A549 (cell line): Measurements from ENCODE around the gene SSX5.
"Not testable (repeated sequence)": the region's sequence is repeated elsewhere in the genome, so short reads cannot be mapped to it uniquely, and the experiment has no call there.

Experiments used
- CTCF ChIP-seq: fragments of >200 bp; sonication (Bioruptor Twin); formaldehyde crosslinking; IDR thresholded peaks from 3 replicates; pipeline ENCODE4 v1.5.1; 2016
- HDAC2 ChIP-seq: fragments of 200-600 bp; sonication (generic); IDR thresholded peaks from 2 replicates; pipeline ENCODE4 v1.6.1; 2016
- POLR2A ChIP-seq: IDR thresholded peaks from 2 replicates; pipeline ENCODE4 v1.6.1; 2012; ENCODE audit warnings: mild to moderate bottlenecking, low read length
- RARB ChIP-seq: fragments of 250-450 bp; sonication (Bioruptor Pico); IDR thresholded peaks from 2 replicates; pipeline ENCODE4 v1.8.0; 2021; ENCODE audit warnings: mild to moderate bottlenecking, moderate library complexity
- RCOR1 ChIP-seq: fragments of 150-350 bp; IDR thresholded peaks from 2 replicates; pipeline ENCODE4 v1.6.1; 2014; ENCODE audit warnings: antibody characterized with exemption, low read length, low read depth
- REST ChIP-seq: fragments of 200-600 bp; sonication (generic); IDR thresholded peaks from 2 replicates; pipeline ENCODE4 v1.6.1; 2016; ENCODE audit warnings: antibody characterized with exemption, mild to moderate bottlenecking, moderate library complexity
- SREBF2 ChIP-seq: fragments of 450-650 bp; IDR thresholded peaks from 2 replicates; pipeline ENCODE4 v1.6.1; 2014; ENCODE audit warnings: mild to moderate bottlenecking, moderate library complexity

- TF ChIP-seq RARB, POLR2A, CTCF, REST, RCOR1, SREBF2, HDAC2: not testable (repeated sequence)
These were observed 53.9 kb downstream of the SSX5 start for GRCh38 chrX:48142697-48143096.
